Measurements from ENCODE around the gene LUZP4. TPM values are rescaled to one million over a fixed set of nuclear protein-coding genes. Genes with fewer than 3 reads are reported as not detected.

Gene LUZP4, protein sequence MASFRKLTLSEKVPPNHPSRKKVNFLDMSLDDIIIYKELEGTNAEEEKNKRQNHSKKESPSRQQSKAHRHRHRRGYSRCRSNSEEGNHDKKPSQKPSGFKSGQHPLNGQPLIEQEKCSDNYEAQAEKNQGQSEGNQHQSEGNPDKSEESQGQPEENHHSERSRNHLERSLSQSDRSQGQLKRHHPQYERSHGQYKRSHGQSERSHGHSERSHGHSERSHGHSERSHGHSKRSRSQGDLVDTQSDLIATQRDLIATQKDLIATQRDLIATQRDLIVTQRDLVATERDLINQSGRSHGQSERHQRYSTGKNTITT
- not detected for total RNA-seq

DNA sequence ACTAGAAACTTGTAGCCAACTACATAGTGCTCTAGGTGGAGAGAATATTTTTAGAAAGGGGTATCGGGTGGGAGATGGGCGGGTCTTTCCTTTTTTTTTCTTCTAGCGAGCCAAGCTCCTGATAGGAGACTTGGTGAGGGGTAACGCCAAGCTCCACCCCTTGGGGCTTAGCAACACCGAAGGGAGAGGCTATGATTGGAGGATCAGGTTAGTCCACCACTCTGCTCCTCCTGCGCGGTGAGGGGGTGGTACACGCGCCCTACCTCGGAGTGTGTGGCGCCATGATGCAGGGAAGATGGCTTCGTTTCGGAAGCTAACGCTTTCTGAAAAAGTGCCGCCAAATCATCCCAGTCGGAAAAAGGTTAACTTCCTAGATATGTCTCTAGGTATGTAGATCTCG is at the start of gene LUZP4:
LUZP4 (plus strand) TSS at position 251 of the 400 bp plus-strand sequence; CDS start at position 296, 45 bp downstream.
- CTCF ChIA-PET: no interaction called here

DNA sequence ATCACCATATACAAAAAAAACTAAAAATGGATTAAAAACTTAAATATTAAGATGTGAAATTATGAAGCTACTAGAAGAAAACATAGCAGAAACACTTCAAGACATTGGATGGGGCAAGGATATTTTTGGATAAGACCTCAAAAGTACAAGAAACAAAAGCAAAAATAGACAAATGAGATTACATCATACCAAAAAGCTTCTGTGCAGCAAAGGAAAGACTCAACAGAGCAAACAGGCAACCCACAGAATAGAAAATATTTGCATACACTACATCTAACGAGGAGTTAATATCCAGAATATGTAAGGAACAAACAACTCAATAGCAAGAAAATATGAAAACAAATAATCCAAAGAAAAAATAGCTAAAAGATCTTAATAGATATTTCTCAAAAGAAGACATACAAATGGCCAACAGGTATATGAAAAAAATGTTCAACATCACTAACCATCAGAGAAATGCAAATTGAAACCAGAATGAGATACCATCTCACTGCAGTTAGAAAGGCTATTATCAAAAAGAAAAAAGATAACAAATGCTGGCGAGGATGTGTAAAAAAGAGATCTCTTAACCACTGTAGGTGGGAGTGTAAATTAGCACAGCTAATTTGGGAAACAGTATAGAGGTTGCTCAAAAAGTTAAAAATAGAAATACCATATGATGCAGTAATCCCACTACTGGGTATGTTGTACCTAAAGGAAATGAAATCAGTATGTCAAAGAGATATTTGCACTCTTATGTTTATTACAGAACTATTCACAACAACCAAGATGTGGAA is 37.9 kb upstream of the LUZP4 start:
- no peak for DNase-seq
- Mint-ChIP-seq H3K9me3 (ENCODE audit: low read depth) (no peaks in the 10 kb centered on the region), H3K4me1 (no peaks in the 10 kb centered on the region), H3K27me3 (no peaks in the 10 kb centered on the region), H3K4me3 (no peak overlapping the region), H3K27ac (no peak overlapping the region), H3K36me3 (no peaks in the 10 kb centered on the region)
- no peak for ATAC-seq
- CTCF ChIA-PET: no interaction called here

More for the DNA sequence above, at the start of gene LUZP4:
- no peak for DNase-seq
- no peaks in the 10 kb centered on the region for H3K27me3 Mint-ChIP-seq
- H3K4me3 Mint-ChIP-seq: no peak within 1 kb of the TSS
- ATAC-seq: no peak
- no peaks in the 10 kb centered on the region for H3K36me3 Mint-ChIP-seq
- no peaks in the 10 kb centered on the region for H3K9me3 Mint-ChIP-seq (ENCODE audit: low read depth)
- H3K4me1 Mint-ChIP-seq: no peaks in the 10 kb centered on the region
- no peak within 1 kb of the TSS for H3K27ac Mint-ChIP-seq

DNA sequence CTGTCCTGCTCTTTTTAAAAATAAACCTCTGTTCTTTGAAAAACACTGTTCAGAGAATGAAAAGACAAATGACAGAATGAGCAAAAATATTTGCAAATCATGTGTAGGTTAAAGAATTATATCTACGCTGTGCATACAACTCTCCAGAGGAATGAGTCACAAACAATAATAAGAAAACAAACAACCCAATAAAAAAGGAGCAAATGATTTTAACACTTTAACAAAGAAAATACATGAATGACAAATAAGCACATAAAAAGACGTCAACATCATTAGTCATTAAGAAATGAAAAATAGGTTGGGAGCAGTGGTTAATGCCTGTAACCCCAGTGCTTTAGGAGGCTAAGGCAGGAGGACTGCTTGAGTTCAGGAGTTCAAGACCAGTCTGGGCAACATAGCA is 34.5 kb upstream of the LUZP4 start:
- CTCF ChIA-PET: no interaction called here
- H3K36me3 Mint-ChIP-seq: no peaks in the 10 kb centered on the region
- DNase-seq: no peak

DNA sequence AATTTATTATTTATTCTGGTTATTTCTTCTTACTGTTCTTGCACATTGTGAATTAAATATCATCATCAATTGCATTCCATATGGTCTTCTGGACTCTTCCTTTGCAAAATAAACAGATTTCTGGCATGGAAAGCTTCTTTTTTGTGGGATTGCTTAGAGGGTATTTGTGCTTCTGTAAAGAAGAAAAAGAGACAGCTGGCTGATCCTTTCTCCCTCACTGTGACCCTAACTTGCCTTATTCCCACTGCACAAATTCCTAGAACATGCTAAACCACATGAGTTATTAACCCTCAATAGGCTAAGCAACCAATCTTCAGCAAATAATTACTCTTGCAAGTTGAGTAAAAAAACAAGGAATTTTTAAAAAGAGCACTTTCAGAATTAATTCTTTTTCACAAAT is 31.8 kb upstream of the LUZP4 start:
- CTCF ChIA-PET: no interaction called here
- Mint-ChIP-seq H3K27ac (no peak overlapping the region), H3K9me3 (ENCODE audit: low read depth) (no peaks in the 10 kb centered on the region), H3K4me3 (no peak overlapping the region), H3K4me1 (no peaks in the 10 kb centered on the region), H3K27me3 (no peaks in the 10 kb centered on the region), H3K36me3 (no peaks in the 10 kb centered on the region)
- ATAC-seq: no peak
- DNase-seq: no peak

More for the DNA sequence above, 34.5 kb upstream of the LUZP4 start:
- no peak overlapping the region for H3K27ac Mint-ChIP-seq
- no peak for ATAC-seq
- no peaks in the 10 kb centered on the region for H3K9me3 Mint-ChIP-seq (ENCODE audit: low read depth)
- no peaks in the 10 kb centered on the region for H3K4me1 Mint-ChIP-seq
- H3K27me3 Mint-ChIP-seq: no peaks in the 10 kb centered on the region
- no peak overlapping the region for H3K4me3 Mint-ChIP-seq

DNA sequence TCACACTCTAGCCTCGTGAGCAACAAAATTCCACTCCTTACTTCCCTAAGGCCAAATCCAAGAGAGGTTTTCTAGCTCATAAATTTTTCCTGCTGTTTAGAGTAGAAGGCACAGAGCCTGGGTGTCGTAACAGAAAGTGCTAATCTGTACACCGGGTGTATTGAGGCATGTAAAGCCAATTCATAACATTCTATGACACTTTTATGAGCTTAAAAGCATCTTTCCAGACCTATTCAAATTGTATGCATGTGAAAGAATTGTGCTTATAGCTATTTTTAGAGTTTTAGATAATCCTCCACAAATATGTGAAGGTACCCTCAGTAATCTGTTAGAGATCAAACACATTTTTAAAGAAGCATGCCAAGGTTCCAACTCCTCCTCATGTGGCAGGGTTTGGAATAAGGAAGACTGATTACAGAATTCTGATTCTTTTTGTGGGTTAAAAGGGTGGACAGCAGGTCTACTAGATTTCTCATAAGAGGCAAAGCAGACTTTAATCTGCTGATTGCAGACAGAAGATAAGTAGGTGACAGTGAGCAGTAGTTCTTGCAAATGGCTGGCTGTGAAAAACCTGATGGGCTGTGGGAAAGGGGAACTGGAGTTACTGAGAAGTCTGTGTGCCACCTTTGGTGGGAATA is 30.2 kb upstream of the LUZP4 start:
- Mint-ChIP-seq H3K4me1 (no peaks in the 10 kb centered on the region), H3K27ac (no peak overlapping the region), H3K9me3 (ENCODE audit: low read depth) (no peaks in the 10 kb centered on the region), H3K4me3 (no peak overlapping the region), H3K27me3 (no peaks in the 10 kb centered on the region), H3K36me3 (no peaks in the 10 kb centered on the region)
- CTCF ChIA-PET: no interaction called here
- ATAC-seq: no peak
- DNase-seq: no peak

DNA sequence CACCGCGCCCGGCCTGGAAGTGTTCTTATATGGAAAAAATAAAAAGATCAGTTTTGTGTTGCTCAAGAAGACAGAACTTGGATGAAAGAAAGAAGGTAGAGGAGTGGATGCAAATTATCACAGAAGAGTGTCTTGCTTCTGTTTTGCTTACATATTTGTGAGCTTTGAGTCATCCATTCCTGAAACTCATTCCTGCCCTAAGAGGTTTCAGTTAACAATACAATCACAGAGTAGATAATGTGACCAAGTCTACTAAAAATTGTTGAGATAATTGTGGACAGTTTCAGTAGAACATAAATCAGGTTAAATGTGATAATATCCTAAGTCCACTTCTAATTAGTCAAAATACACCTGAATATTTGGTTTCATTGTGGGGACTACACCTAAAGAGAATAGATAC is 29.2 kb upstream of the LUZP4 start:
- Mint-ChIP-seq H3K9me3 (ENCODE audit: low read depth) (no peaks in the 10 kb centered on the region), H3K27me3 (no peaks in the 10 kb centered on the region), H3K4me3 (no peak overlapping the region), H3K4me1 (no peaks in the 10 kb centered on the region), H3K27ac (no peak overlapping the region), H3K36me3 (no peaks in the 10 kb centered on the region)
- DNase-seq (no peak), ATAC-seq (no peak)
- CTCF ChIA-PET: no interaction called here

DNA sequence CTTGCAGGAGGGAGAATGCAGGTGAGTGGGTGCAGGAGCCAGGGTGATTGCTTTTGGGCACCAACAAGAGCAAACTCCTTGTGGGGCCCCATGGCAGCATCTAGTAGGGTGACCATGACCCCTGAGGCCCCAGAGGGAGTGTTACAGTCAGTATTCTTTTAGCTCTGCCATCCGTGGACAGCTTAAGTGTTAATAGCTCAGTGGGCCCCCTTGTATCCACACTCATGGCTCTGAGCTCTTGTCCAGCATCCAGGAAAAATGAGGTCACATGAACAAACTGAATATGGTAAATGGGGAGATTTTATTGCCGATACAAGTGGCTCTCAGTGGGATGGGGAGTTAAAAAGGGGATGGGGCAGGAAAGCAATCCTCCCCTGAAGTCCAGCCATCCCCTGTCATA is 28.4 kb upstream of the LUZP4 start:
- Mint-ChIP-seq H3K27me3 (no peaks in the 10 kb centered on the region), H3K4me1 (no peaks in the 10 kb centered on the region), H3K36me3 (no peaks in the 10 kb centered on the region), H3K27ac (no peak overlapping the region), H3K4me3 (no peak overlapping the region), H3K9me3 (ENCODE audit: low read depth) (no peaks in the 10 kb centered on the region)
- no peak for ATAC-seq
- no peak for DNase-seq
- CTCF ChIA-PET: no interaction called here

DNA sequence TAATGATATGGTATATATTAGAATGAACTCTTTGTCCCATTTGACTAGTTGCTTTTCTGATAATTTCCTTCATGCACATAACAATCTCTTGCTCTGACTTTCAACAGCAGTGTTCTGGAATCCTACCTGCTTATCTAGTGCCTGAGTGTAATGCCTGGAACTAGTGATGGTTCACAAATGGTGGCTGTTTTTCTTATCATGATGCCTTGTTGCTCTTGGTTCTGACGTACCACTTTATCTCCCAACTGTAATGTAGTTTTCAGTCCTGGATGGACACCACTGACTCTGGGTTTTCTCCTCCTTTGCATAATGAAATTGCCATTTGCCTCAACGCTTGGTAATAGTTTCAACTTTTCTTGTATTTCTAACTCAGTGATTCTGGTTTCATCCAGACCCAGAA is 25.5 kb upstream of the LUZP4 start:
- no peak overlapping the region for H3K4me3 Mint-ChIP-seq
- DNase-seq (no peak), ATAC-seq (no peak)
- no peaks in the 10 kb centered on the region for H3K4me1 Mint-ChIP-seq
- H3K27me3 Mint-ChIP-seq: no peaks in the 10 kb centered on the region
- H3K36me3 Mint-ChIP-seq: no peaks in the 10 kb centered on the region
- no peaks in the 10 kb centered on the region for H3K9me3 Mint-ChIP-seq (ENCODE audit: low read depth)
- CTCF ChIA-PET: no interaction called here
- no peak overlapping the region for H3K27ac Mint-ChIP-seq

DNA sequence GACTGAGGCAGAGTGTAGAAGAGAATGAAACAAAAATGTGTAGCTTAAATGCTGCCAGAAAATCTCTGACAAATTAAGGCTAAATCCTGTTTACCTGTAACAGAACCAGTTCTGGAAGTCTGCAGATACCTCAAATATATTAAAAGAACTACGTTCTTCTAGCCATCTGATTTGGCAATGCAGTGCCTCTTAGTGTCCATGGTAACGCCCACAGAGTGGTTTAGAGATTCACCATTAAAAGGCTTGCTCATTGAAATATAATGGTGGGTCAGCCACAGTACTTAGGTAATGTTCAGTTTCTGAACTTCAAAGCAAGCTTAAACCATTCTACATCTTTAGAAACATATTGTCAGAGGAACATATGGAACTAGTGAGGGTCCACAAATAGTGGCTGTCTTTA is 23.2 kb upstream of the LUZP4 start:
- CTCF ChIA-PET: no interaction called here
- H3K4me3 Mint-ChIP-seq: no peak overlapping the region
- no peaks in the 10 kb centered on the region for H3K4me1 Mint-ChIP-seq
- no peaks in the 10 kb centered on the region for H3K27me3 Mint-ChIP-seq
- no peak overlapping the region for H3K27ac Mint-ChIP-seq
- no peak for DNase-seq
- H3K9me3 Mint-ChIP-seq (ENCODE audit: low read depth): no peaks in the 10 kb centered on the region
- no peak for ATAC-seq
- no peaks in the 10 kb centered on the region for H3K36me3 Mint-ChIP-seq

DNA sequence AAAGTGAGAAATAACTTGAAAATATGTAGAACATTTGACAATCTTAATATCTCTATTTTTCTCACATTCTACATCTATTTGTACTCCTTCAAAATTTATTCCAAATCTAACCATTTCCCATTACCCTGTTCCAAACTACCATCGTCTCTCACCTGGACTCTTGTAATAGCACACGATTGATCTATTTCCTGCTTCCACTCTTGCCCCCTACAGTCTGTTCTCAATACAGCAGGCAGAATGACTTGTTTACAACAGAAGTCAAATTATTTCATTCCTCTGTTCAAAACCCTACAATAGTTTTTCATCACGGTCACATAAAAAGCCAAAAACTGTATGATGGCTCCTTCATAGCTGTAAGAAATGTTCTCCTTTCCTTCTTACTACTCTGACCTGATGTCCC is 21.1 kb upstream of the LUZP4 start:
- ATAC-seq (no peak), DNase-seq (no peak)
- H3K9me3 Mint-ChIP-seq (ENCODE audit: low read depth): no peaks in the 10 kb centered on the region
- CTCF ChIA-PET: no interaction called here
- H3K27ac Mint-ChIP-seq: no peak overlapping the region
- no peaks in the 10 kb centered on the region for H3K4me1 Mint-ChIP-seq
- H3K36me3 Mint-ChIP-seq: no peaks in the 10 kb centered on the region
- no peak overlapping the region for H3K4me3 Mint-ChIP-seq
- no peaks in the 10 kb centered on the region for H3K27me3 Mint-ChIP-seq

DNA sequence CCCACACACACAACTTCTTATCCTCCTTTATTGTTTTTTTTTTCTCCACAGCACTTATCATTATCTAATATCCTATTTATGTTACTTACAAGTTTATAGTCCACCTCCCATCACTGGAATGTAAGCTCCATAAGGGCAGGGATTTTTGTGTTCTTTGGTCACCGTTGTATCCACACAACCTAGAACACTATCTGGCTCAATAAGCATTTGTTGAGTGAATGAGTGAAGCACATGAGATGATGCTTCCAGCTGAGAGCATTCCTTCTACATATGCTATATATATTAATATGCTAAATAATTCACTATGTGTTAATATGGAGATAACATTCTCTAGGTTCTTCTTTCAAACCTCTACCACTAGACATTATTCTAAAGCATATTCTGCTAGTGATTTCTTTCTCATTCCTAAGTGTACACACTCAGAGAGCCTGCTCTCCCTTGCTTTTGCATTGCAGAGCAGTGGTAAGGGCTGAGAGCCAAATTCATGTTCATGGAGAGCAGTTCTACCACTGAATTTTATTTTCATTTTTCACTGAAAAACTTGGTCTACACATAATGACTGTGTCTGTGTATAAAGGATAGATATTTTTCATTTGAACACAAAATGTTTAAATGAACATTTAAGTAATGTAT is 20.3 kb upstream of the LUZP4 start:
- Mint-ChIP-seq H3K9me3 (ENCODE audit: low read depth) (no peaks in the 10 kb centered on the region), H3K27ac (no peak overlapping the region), H3K4me1 (no peaks in the 10 kb centered on the region), H3K27me3 (no peaks in the 10 kb centered on the region), H3K4me3 (no peak overlapping the region), H3K36me3 (no peaks in the 10 kb centered on the region)
- CTCF ChIA-PET: no interaction called here
- ATAC-seq (no peak), DNase-seq (no peak)

DNA sequence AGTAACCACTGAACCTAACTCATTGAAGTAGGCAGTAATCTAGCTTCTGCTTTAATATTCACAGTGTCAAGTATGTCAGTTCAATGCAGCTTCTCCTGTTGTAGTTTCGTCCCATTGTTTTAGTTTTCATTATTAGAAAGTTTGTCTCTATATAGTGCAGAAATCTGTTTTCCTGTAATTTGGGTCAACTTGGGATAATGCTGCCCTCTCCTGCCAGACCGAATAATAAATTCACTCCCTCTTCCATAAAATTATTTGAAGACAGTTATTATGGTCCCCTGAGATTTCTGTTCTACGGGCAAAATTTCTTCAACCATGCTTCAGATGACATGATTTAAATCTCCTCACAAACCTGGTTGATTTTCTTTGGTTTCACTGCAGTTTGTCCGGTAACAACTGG is 4.6 kb upstream of the LUZP4 start:
- CTCF ChIA-PET: no interaction called here
- Mint-ChIP-seq H3K36me3 (no peaks in the 10 kb centered on the region), H3K9me3 (ENCODE audit: low read depth) (no peaks in the 10 kb centered on the region), H3K27me3 (no peaks in the 10 kb centered on the region), H3K4me1 (no peaks in the 10 kb centered on the region), H3K4me3 (no peak overlapping the region), H3K27ac (no peak overlapping the region)
- DNase-seq (no peak), ATAC-seq (no peak)

DNA sequence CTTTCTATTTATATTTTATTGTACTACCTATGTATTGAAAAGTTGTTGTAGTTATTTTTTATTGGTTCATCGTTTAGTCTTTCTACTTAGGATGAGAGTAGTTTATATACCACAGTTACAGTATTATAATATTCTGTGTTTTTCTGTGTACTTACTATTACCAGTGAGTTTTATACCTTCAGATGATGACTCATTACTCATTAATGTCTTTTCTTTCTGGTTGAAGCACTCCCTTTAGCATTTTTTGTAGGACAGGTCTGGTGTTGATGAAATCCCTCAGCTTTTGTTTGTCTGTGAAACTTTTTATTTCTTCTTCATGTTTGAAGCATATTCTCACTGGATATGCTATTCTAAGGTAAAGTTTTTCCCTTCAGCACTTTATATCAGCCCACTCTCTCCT is 7.7 kb downstream of the LUZP4 start:
- CTCF ChIA-PET: no interaction called here
- Mint-ChIP-seq H3K4me3 (no peak overlapping the region), H3K9me3 (ENCODE audit: low read depth) (no peaks in the 10 kb centered on the region), H3K27ac (no peak overlapping the region), H3K36me3 (no peaks in the 10 kb centered on the region), H3K27me3 (no peaks in the 10 kb centered on the region), H3K4me1 (no peaks in the 10 kb centered on the region)
- no peak for ATAC-seq
- no peak for DNase-seq

DNA sequence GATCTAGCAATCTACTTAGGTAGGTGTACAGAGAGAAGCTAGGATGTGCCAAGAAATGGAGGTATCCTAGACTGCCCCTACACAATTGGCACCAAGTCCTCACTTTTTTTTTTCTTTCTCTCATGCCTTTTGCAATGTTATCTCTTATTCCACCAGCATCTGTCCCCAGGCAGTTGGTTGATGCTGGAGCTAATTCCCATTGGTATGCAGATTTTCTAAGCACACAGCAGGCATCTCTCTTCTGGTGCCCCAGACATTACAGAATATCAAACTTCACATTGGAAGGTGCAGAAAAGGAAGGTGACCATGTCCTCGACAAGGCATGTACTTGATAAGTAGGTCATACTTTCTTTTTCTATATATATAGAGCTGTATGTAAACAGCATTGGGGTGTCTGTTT is 21.6 kb downstream of the LUZP4 start:
- CTCF ChIA-PET: no interaction called here
- ATAC-seq (no peak), DNase-seq (no peak)
- Mint-ChIP-seq H3K27me3 (no peaks in the 10 kb centered on the region), H3K27ac (no peak overlapping the region), H3K4me1 (no peaks in the 10 kb centered on the region), H3K36me3 (no peaks in the 10 kb centered on the region), H3K4me3 (no peak overlapping the region), H3K9me3 (ENCODE audit: low read depth) (no peaks in the 10 kb centered on the region)

Data from activated CD8-positive, alpha-beta memory T cell treated with anti-CD3 and anti-CD28 coated beads, Interleukin-2, amount 10 ng/mL, durations not matched to agents 7 days and 5 days (primary cell).